Amygdala (tissue), 56 donors: Measurements from ENCODE around the gene ZNF154.

Source experiments
- DNase-seq, 56 donors: peaks; one replicate each; lab custom pipeline; 2025; lab: John Stamatoyannopoulos, UW

Gene ZNF154

GRCh38 chr19:57682226-57682766 lies 26.7 kb downstream of the ZNF154 start:
- DNase-seq = peak in 1 of 56 donors; percentile 34

- DNase-seq = no peak
Observed at GRCh38 chr19:57675881-57676280, 33.1 kb downstream of the ZNF154 start.

GRCh38 chr19:57672466-57672865 lies 36.5 kb downstream of the ZNF154 start:
- DNase-seq = no peak

GRCh38 chr19:57671124-57671895 lies 37.7 kb downstream of the ZNF154 start:
- DNase-seq = no peak

- DNase-seq = no peak
Observed at GRCh38 chr19:57668635-57669034, 40.4 kb downstream of the ZNF154 start, which contains the start of gene ZSCAN4. TSS of gene ZSCAN4 (plus strand) at chr19:57668935. CDS start at chr19:57676146, 7,211 bp downstream.

- DNase-seq = no peak
Observed at GRCh38 chr19:57667228-57667627, 41.8 kb downstream of the ZNF154 start.

- no peak for DNase-seq
Observed at GRCh38 chr19:57665261-57665806, 43.7 kb downstream of the ZNF154 start.

GRCh38 chr19:57664269-57665127 lies 44.5 kb downstream of the ZNF154 start:
- peak in 49 of 56 donors; percentile 0 to 63 (median 27) for DNase-seq

GRCh38 chr19:57656346-57656745 lies 52.7 kb downstream of the ZNF154 start:
- no peak for DNase-seq

GRCh38 chr19:57655443-57655842 lies 53.6 kb downstream of the ZNF154 start:
- no peak for DNase-seq

- no peak for DNase-seq
Observed at GRCh38 chr19:57653689-57654088, 55.3 kb downstream of the ZNF154 start.

- no peak for DNase-seq
Observed at GRCh38 chr19:57651654-57651996, 57.4 kb downstream of the ZNF154 start.

GRCh38 chr19:57648331-57649003 lies 60.5 kb downstream of the ZNF154 start:
- DNase-seq = peak in 16 of 56 donors; percentile 1 to 36 (median 3)
